HG02943 (cell line): Measurements from ENCODE around the gene SERPINA9.

Experiments used
- ATAC-seq: cut with Tn5 transposase; IDR thresholded peaks from one replicate; pipeline ENCODE4 v1.9.1; 2021; ENCODE audit warnings: mild to moderate bottlenecking, low read depth, moderate library complexity; ENCODE audit not compliant: unreplicated experiment

The SERPINA9 gene

GRCh38 chr14:94464290-94464689 is 11.7 kb downstream of the SERPINA9 start:
- ATAC-seq = no peak

GRCh38 chr14:94462763-94463572 is 13.0 kb downstream of the SERPINA9 start:
- no peak for ATAC-seq

GRCh38 chr14:94462219-94462551 is 13.8 kb downstream of the SERPINA9 start:
- ATAC-seq = no peak

- ATAC-seq = no peak
These were observed 14.3 kb downstream of the SERPINA9 start for GRCh38 chr14:94461526-94462218.

- ATAC-seq = no peak
These were observed 15.2 kb downstream of the SERPINA9 start for GRCh38 chr14:94460631-94461416.

GRCh38 chr14:94458558-94459205 is 17.3 kb downstream of the SERPINA9 start:
- no peak for ATAC-seq

GRCh38 chr14:94458096-94458495 is 17.9 kb downstream of the SERPINA9 start:
- ATAC-seq = no peak

GRCh38 chr14:94455928-94456327 is 20.1 kb downstream of the SERPINA9 start:
- no peak for ATAC-seq

- ATAC-seq = no peak
These were observed 24.2 kb downstream of the SERPINA9 start for GRCh38 chr14:94451826-94452225.

GRCh38 chr14:94451091-94451771 is 24.8 kb downstream of the SERPINA9 start:
- ATAC-seq = no peak

- no peak for ATAC-seq
These were observed 25.3 kb downstream of the SERPINA9 start for GRCh38 chr14:94450722-94451090.

GRCh38 chr14:94449930-94450329 is 26.1 kb downstream of the SERPINA9 start:
- no peak for ATAC-seq

- ATAC-seq = no peak
These were observed 27.8 kb downstream of the SERPINA9 start for GRCh38 chr14:94448071-94448808.

- no peak for ATAC-seq
These were observed 28.8 kb downstream of the SERPINA9 start for GRCh38 chr14:94447206-94447605.

GRCh38 chr14:94446126-94446525 is 29.9 kb downstream of the SERPINA9 start:
- no peak for ATAC-seq

GRCh38 chr14:94445003-94445402 is 31.0 kb downstream of the SERPINA9 start:
- no peak for ATAC-seq

- no peak for ATAC-seq
These were observed 34.3 kb downstream of the SERPINA9 start for GRCh38 chr14:94441531-94442205.

- ATAC-seq = no peak
These were observed 34.9 kb downstream of the SERPINA9 start for GRCh38 chr14:94441130-94441529.

- no peak for ATAC-seq
These were observed 36.4 kb downstream of the SERPINA9 start for GRCh38 chr14:94439453-94440057.
